Measurements from ENCODE around the gene PIPOX. TPM values are rescaled to one million over a fixed set of nuclear protein-coding genes. Genes with fewer than 3 reads are reported as not detected.
A peak's percentile ranks its signal among the peaks of the same experiment; 100 is the strongest.

Gene PIPOX, protein sequence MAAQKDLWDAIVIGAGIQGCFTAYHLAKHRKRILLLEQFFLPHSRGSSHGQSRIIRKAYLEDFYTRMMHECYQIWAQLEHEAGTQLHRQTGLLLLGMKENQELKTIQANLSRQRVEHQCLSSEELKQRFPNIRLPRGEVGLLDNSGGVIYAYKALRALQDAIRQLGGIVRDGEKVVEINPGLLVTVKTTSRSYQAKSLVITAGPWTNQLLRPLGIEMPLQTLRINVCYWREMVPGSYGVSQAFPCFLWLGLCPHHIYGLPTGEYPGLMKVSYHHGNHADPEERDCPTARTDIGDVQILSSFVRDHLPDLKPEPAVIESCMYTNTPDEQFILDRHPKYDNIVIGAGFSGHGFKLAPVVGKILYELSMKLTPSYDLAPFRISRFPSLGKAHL
- total RNA-seq, result 1 to 10 TPM in 1 of 2 donors, under 1 TPM in 1; 0.46 to 2.2 TPM
- long read RNA-seq, partial matches to known transcripts, result 0 of 2 reads
- long read RNA-seq, other reads (novel, unspliced or antisense), result 2 of 2 reads

DNA sequence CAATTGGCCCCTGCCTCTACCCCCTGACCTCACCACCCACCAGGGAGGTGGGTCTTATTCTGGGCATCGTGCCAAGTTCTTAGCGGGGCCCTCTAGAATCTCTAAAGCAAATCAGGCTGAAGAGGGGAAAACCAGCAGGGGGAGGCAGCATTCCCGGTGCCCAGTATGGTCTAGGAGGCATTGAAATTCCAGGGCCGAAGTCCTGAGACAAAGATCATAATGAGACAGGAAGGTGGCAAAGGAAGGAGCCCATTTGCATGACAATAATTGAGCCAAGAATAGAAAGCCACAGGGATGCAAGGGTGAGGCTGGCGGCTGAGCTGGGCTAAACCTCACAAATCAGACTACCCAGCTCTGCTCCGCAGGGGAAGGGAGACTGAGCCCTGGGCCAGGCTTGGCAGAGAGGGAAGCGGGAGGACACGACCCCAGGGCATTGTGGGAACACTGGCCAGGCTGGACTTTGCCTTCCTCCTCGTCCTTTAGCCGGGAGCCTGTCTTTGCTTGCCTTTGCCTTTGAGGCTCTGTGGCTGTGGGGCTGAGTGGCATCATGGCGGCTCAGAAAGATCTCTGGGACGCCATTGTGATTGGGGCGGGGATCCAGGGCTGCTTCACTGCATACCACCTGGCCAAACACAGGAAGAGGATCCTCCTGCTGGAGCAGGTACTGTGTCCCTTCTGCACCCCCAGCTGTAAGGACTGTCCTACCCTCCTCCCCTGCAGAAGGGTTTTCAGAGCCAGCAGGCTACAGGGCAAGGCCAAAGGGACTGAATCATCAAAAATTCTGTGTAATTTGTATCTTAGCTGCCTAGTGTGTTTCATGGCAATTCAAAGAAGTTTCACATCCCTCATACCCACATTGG is at the start of gene PIPOX:
PIPOX (plus strand) TSS at position 463 of the 860 bp plus-strand sequence; CDS start at position 548, 85 bp downstream.
- intact Hi-C loops (cut with DNase I, micrococcal nuclease), result no loop called here
- peak; percentile 33 for ATAC-seq
- DNase-seq, result peak in 1 of 2 donors; percentile 17

DNA sequence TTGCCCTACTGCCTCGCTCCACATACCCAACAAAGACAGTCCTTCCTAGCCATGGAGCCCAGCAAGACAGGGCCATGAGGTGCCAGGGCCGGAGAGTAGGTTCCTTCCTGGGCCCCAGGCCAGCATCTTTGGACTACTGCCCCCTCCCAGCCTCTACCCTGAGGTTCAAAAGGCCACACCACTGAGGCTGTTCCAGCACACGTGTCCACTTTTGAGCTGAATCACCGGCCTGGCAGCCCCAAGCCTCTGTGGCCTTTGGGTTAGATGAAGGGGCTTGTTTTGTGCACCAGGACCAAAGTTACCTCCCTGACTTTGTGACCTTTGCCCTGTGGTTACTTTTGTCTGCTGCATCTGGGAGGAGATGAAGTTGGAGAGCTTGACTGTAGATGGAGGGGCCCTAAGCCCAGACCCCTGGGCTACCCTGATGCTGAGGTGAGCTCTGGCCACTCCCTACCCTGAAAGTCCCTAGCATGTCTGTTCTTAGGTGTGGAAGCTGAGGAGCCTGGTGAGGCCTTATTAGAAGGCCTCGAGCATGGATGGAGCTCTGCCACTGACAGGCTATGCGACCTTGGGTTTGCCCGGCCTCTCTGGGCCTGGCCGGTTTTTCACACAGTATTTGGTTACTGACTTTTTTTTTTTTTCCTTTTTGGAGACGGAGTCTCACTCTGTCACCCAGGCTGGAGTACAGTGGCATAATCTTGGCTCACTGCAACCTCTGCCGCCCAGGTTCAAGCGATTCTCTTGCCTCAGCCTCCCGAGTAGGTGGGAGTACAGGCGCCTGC is 49.1 kb upstream of the PIPOX start:
- intact Hi-C loops (cut with DNase I, micrococcal nuclease), result no loop called here
- ATAC-seq, result no peak
- no peak for DNase-seq

DNA sequence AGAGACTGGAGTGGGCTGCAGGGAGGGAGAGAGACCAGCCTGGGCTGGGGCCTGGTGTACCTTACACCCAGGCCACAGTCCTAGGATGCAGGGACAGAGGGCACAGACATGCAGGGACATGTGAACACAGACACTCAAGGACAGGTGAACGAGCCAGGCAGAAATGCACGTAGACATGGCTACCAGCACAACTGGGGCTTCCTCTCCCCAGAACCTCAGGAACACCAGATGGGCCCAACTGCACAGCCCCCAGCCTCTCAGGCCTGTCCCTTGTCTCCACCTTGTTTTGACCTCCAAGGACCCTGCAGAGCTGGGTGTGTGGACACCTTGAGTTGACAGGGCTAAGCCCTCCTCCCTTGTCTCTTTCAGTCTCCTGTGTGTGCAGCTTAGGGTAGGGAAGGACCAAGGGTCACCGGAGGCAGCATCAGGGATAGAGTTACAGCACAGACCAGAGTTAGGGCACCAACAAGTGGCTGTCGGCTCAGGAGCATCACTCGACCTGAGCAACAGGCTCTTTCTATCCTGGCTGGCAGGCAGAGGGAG is 46.3 kb upstream of the PIPOX start:
- intact Hi-C loops (cut with DNase I, micrococcal nuclease), result no loop called here
- no peak for ATAC-seq
- DNase-seq, result no peak

DNA sequence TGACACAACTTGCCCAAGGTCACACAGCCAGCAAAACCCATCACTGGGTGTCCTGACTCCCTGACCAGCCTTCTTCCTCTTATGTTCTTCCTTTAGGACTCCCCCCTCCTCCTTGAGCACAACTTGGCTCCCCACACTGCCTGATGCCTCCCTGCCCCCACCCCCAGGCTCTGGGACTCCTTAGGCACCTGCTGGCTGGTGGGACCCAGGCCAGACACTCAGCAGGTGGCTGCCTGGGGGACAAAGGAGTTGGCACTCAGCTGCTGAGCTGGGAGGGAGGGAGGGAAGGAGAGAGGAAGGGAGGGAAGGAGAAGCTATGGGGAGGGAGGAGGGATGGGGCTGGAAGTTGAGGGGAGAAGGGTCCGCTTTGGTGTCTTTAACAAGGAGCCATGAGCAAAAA is 45.1 kb upstream of the PIPOX start:
- no peak for DNase-seq

DNA sequence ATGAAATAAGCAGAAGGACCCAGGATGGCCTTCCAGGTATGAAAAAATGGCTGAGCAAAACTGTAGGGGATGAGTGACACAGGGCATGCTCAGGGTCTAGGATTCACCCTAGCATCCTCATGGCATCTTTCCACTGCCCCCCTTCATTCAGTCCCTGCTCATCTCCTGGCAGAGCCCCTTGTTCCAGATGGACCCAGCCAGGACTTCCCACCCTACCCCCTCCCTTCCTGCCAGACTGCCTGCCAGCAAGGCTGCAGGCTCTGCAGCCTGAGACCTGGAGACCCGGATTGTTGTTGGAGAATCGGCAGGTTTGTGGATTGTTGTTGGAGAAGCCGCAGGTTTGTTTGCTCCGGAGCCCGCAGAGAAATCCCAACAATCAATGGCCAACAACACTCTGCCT is 43.7 kb upstream of the PIPOX start:
- intact Hi-C loops (cut with DNase I, micrococcal nuclease), result no loop called here
- DNase-seq (no peak), ATAC-seq (no peak)

More for the DNA sequence above, 45.1 kb upstream of the PIPOX start:
- intact Hi-C loops (cut with DNase I, micrococcal nuclease), result no loop called here
- no peak for ATAC-seq

DNA sequence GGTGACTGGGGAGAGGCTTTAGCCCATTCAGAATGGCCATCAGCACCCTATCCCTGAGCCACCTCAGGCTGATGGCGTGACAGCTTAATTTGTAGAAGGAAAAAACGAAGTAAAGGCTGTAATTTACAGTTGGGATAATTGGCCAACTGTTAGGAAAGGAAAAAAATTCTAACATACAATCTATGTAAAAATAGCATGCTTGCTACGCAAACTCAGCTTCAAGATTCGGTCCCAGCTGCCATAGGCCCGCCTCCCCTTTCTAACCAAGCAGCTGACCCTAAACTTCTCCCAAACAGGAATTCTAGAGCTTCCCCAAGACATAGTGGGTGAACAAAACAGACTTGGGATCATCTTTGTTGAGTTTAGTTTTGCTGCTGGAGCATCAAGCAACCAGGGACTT is 42.0 kb upstream of the PIPOX start:
- ATAC-seq, result no peak
- DNase-seq, result no peak
- intact Hi-C loops (cut with DNase I, micrococcal nuclease), result no loop called here

DNA sequence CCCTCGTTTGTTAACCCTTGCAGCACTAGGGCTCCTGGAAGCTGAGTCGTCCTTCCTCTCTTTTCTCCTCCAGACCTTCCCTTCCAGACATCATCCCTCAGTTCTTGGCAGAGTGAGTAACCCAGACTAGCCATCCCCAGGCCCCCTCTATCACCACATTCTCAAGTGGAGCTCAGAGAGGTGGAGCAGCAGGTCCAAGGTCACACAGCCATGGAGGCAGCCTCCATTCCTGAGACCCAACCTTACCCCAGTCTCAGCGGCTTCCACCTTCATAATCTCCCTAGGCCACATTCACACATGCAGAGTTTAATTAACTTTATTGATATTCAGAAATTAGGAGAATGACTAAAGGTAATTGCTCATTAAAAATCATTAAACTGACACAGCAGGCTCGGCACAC is 40.1 kb upstream of the PIPOX start:
- ATAC-seq (no peak), DNase-seq (no peak)
- intact Hi-C loops (cut with DNase I, micrococcal nuclease), result no loop called here

DNA sequence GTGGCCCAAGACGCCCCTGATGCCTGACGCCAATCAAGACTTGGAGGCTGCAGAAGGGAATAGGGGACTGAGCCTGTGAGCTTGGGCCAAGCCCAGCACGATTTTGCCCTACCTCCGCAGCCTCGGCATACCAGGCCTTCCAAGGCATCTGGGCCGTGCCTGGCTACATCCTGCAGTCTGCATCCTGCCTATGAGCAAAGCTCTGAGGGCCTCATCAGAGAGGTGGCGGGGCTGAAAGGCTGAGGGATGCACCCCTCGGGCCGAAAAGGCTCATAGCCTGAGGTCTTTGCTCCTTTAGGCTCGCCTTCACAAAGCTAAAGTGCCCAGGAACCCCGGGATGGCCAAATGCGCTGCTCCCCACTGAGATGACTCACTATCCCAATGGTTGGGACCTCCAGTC is 39.7 kb upstream of the PIPOX start:
- no peak for ATAC-seq
- intact Hi-C loops (cut with DNase I, micrococcal nuclease), result no loop called here
- no peak for DNase-seq

DNA sequence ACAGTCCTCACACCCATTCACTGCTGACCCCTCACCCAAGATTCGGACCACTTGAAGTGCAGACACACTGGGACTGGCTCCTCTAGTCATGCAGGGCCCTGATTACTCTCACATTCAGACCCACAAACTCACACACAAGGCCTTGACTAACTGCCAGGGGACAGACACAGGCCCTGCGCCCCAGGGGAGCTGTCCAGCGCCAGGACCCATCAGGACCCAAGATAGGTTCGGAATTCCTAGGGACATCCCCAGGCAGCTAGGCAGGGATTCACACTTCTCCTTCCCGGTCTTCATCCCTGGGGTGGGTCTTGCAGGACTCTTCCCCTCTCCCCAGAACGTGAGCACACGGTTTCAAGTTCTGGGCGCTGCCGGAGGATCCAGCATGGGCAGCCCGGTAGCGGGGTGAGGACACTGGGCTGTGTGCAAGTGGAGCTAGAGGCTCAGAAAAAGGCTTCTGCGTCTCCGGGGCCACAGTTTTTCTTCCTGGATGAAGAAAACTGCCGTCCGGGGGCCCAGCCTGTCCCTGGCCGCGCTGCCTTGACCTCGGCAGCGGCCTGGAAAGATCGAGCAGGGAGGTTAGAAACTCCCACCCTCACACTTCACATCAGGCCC is 38.8 kb upstream of the PIPOX start:
- ATAC-seq, result no peak
- intact Hi-C loops (cut with DNase I, micrococcal nuclease), result no loop called here
- no peak for DNase-seq

DNA sequence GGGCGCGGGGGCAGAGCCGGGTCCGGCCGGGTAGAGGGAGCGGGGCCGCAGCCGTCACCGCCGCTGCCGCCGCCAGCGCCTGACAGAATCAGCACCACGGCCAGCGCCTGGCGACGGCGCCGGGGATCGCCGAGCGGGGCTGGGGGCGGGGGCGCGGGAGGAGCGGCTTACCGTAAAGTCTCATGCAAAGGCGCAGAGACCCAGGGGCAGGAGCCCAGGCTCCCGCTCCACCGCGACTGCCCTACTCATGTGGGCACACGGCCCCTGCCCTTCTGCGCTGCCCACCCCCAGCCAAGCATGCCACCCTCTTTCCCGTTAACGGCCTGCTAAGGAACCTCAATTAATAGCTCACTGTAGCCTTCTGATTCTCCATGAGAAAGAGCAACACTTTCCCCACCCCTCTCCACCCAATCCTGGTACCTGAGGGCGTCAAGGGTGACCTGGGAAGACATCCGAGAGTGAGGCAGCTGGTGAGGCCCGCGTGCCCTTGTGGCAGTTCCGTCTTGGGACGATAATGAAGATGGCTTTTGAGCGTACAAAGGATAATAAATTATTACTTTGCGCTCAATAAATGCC is 36.9 kb upstream of the PIPOX start, which contains the start of gene SEZ6:
SEZ6 (minus strand) TSS at position 98 of the 576 bp plus-strand sequence. CDS start 164 bp downstream, outside the sequence.
- intact Hi-C loops (cut with DNase I, micrococcal nuclease), result no loop called here

DNA sequence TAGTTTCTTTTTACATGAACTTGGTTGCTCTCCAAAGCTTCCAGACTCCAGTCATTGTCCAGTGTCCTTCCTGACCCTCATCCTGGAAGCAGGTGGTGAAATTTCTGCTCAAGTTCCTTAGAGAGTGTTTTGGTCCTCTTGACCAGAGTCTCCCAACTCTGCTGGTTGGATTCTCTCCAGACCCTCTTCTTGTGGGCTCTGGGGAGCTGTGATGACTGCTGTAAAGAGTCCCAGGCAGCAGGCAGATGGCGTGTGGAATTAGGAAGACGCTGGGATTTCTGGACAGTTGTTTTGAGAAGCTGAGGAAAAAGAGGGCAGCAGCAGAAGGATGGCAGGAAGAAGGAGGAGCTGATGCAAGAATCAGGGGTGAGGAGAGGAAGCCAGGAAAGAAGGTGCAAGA is 35.5 kb upstream of the PIPOX start:
- DNase-seq (no peak), ATAC-seq (no peak)
- intact Hi-C loops (cut with DNase I, micrococcal nuclease), result no loop called here

More for the DNA sequence above, 36.9 kb upstream of the PIPOX start, which contains the start of gene SEZ6:
- DNase-seq (peak; percentile 34 to 69), ATAC-seq (peak; percentile 86)

DNA sequence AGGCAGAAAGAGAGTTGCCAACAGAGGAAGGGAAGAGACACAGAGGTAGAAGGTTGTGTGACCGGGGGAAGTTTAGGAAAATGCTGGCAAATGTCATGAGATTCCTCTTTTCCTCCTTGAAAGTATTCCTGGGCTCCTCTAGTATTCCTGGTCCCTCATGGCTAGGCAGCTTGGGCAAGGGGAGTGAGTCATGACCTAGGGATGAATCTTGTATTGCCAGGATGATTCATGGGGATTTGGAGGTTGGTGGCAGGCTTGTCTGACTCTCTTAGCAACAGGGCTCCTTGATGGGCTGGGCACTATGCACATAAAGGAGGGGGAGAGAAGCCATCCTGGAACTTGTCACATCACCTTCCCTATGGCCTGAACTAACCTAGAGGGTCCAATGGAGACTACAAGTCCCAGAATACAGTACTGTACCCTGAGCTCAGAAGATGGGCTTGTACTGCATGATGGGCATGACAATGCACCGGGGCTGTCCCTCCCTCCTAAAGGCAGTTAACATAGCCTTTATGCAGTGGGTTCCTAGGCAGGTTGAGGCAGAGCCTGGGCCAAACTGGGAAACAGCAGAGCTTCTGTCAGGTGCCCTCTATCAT is 35.0 kb upstream of the PIPOX start:
- no peak for ATAC-seq
- intact Hi-C loops (cut with DNase I, micrococcal nuclease), result no loop called here
- DNase-seq, result no peak

DNA sequence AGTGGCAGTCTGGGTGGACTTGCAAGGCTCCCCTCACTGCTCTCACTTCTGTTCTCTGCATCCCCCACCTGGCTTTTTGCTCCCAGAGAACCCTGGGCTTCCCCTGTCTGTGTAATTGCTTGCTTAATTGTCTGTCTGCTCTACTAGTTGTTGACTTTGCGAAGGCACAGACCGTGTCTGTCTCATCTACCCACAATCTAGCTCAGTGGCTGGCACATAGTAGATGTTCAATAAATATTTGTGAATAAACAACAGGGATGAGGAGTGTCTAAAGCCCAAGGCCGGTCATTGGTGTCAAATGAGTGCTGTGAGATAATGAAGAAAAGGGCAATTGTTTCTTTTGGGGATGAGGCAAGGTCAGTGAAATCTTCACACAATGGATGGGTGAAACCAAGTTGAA is 34.4 kb upstream of the PIPOX start:
- ATAC-seq (no peak), DNase-seq (no peak)
- intact Hi-C loops (cut with DNase I, micrococcal nuclease), result no loop called here

DNA sequence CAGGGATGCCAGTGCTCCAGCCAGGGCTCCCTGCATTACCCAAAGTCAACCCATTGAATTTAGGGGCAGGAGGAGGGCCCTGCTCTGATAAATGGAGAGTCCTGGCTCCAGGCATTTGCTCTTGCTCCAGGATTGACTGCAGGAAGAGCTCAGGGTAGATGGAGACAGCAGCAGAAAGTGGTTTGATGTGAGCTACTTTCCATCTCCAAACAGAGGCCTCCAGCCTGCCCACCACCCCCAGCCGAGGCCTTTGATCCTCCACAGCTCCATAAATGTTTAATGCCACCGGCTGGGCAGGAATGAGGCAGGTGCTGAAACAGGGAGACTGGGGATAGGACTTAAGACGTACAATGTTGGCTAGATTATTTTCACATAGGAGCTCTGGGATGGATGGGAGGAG is 32.8 kb upstream of the PIPOX start:
- DNase-seq (no peak), ATAC-seq (no peak)
- intact Hi-C loops (cut with DNase I, micrococcal nuclease), result no loop called here

DNA sequence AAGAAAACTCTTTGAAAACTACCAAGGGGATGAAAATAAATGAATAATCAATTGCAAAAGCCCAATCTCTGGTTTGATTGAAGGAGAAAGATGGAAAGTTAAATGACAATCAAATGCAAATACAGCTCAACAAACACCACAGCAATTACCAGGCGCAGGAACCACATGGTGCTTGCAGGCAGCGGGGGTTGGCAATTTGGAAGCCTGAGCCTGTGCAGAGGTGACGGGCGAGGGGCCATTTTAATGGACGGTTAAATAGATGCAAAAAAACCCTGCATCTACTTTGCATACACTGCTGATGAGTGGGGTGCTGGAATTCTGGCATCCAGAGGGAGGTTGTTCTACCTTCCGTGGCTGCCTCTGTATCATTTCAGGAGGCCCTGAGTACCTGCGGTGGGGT is 32.4 kb upstream of the PIPOX start:
- no peak for DNase-seq
- intact Hi-C loops (cut with DNase I, micrococcal nuclease), result no loop called here
- ATAC-seq, result no peak

DNA sequence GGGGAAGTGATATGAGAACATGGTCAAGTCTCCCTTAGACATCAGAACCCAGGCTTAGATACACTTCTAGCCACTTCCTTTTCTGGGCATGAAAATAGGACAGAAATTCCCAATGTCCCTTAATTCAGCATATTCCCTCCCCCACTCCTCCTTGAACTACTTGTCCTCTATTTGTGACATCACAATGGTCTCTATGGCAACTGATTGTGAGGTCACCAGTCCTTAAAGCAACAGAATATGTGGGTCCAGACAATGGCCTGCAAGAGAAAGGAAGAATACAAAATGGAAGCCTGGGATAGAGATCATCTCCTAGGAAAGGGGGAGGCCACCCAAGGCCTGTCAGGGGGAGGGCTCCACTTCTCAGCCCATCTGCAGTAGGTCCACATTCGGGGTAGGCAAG is 30.4 kb upstream of the PIPOX start:
- ATAC-seq, result no peak
- no peak for DNase-seq
- intact Hi-C loops (cut with DNase I, micrococcal nuclease), result no loop called here

DNA sequence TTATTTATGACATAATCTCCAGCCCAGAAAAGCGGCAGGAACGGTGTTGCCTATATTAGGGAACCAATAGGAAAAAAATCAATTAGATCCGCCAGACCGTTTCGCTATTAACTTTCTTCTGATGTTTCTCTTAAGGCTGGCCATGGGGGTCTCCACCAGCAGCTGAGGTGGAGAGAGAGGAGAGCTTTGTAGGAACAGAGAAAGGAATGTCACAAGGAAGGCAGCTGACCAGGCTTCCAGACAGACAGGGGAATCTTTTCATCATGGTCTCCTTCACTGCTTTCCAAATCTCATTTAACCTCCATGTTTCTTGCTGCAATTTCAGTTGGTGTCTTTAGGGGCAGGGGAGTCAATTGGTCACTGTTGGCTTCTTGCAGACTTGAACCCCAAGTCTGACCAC is 28.2 kb upstream of the PIPOX start:
- intact Hi-C loops (cut with DNase I, micrococcal nuclease), result no loop called here
- DNase-seq, result no peak
- no peak for ATAC-seq
